GM12878 (cell line): Measurements from ENCODE around the gene RIPOR3.

ENCODE experiments used
- BCL3 ChIP-seq: IDR thresholded peaks from 2 replicates; pipeline ENCODE4 v1.6.1; 2011; ENCODE audit warnings: borderline replicate concordance, low read depth, mild to moderate bottlenecking, moderate library complexity, low read length; ENCODE audit not compliant: insufficient read depth, poor library complexity, severe bottlenecking
- EGR1 ChIP-seq, 2 experiments: IDR thresholded peaks; 1 replicate in 1 of 2; 2 replicates in 1 of 2; pipeline ENCODE4 v1.6.1; 2011 to 2012; ENCODE audit warnings: low read depth in 2 of 2, low read length in 2 of 2, borderline replicate concordance in 1 of 2, mild to moderate bottlenecking in 1 of 2, moderate library complexity in 1 of 2
- FOS ChIP-seq: IDR thresholded peaks from 3 replicates; pipeline ENCODE4 v1.6.1; 2011; ENCODE audit warnings: borderline replicate concordance; ENCODE audit not compliant: insufficient read length; ENCODE audit errors: extremely low read depth
- FOXM1 ChIP-seq: IDR thresholded peaks from 2 replicates; pipeline ENCODE4 v1.6.1; 2012; ENCODE audit warnings: low read depth, mild to moderate bottlenecking, inconsistent platforms, low read length, moderate library complexity
- MYC ChIP-seq: IDR thresholded peaks from 2 replicates; pipeline ENCODE4 v1.6.1; 2011; ENCODE audit warnings: mild to moderate bottlenecking, low read length, moderate library complexity, inconsistent platforms; ENCODE audit not compliant: insufficient read depth, insufficient replicate concordance, insufficient read length, severe bottlenecking
- POLR2AphosphoS2 ChIP-seq: IDR thresholded peaks from 2 replicates; pipeline ENCODE4 v1.6.1; 2011; ENCODE audit warnings: low read depth, mild to moderate bottlenecking, low read length, improper control_type of control experiment, moderate library complexity
- RB1 ChIP-seq: fragments of 450-650 bp; formaldehyde crosslinking; IDR thresholded peaks from 2 replicates; pipeline ENCODE4 v1.6.1; 2017; ENCODE audit warnings: mild to moderate bottlenecking, borderline replicate concordance
- STAT3 ChIP-seq: IDR thresholded peaks from 2 replicates; pipeline ENCODE4 v1.6.1; 2011; ENCODE audit warnings: low read depth, low read length, improper control_type of control experiment
- SUZ12 ChIP-seq: fragments of 200-600 bp; sonication (generic); IDR thresholded peaks from one replicate; pipeline ENCODE4 v1.6.1; 2018; ENCODE audit warnings: antibody characterized with exemption, mild to moderate bottlenecking; ENCODE audit not compliant: unreplicated experiment
- TF ChIP-seq, protein P1 (sequence below), 3 experiments: IDR thresholded peaks in 2 of 3; conservative IDR thresholded peaks in 1 of 3; 2 replicates each; pipeline ENCODE4 v1.5.1; 2011; ENCODE audit warnings: low read depth in 3 of 3, low read length in 3 of 3, mild to moderate bottlenecking in 3 of 3, control low read depth in 2 of 3, moderate library complexity in 2 of 3, inconsistent platforms in 1 of 3, mixed read lengths in 1 of 3; ENCODE audit not compliant: control insufficient read depth in 2 of 3, insufficient read depth in 1 of 3; ENCODE audit errors: extremely low read depth in 1 of 3

DNA sequence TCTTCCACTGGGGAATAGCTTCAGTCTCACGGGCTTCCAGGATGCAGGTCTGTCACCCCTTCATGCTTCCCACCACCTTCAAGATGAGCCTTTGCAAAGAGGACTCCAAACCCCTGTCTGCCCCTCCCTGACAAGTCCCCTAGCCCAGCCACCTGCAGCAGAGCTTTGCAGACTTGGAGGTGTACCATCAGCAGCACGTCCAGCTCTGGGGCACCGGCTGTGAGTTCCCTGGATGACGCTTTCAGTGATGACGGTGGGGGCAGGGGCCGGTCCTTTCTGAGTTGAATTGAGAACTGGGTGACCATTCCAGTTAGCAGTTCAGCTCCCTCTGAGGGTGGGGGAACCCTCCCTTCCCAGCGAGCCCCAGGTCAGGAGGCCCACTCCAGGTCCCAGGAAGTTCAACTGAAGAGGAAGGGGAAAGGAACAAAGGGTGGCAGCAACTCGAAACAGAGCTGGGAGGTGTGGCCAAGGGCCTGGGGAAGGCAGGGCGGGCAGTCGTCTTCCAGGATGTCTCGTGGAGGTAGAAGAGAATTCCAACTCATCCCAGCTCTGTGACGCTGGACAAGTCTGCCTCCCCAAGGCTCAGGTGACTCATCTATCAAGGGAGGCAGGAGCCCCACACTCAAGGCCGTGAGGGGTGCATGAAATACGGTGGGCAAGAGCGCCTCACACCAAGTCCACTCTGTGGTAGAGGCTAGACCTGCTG, 95.2 kb downstream of the RIPOR3 start:
- TF ChIP-seq, protein P1, sequence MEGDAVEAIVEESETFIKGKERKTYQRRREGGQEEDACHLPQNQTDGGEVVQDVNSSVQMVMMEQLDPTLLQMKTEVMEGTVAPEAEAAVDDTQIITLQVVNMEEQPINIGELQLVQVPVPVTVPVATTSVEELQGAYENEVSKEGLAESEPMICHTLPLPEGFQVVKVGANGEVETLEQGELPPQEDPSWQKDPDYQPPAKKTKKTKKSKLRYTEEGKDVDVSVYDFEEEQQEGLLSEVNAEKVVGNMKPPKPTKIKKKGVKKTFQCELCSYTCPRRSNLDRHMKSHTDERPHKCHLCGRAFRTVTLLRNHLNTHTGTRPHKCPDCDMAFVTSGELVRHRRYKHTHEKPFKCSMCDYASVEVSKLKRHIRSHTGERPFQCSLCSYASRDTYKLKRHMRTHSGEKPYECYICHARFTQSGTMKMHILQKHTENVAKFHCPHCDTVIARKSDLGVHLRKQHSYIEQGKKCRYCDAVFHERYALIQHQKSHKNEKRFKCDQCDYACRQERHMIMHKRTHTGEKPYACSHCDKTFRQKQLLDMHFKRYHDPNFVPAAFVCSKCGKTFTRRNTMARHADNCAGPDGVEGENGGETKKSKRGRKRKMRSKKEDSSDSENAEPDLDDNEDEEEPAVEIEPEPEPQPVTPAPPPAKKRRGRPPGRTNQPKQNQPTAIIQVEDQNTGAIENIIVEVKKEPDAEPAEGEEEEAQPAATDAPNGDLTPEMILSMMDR (IDR thresholded peaks at IDR 0.05 in 2 of 3, conservative IDR thresholded peaks at IDR 0.05 in 1 of 3; ENCODE audit: control insufficient read depth in 2 of 3, extremely low read depth in 1 of 3, insufficient read depth in 1 of 3, low read depth in 3 of 3, low read length in 3 of 3), result no peak
- TF ChIP-seq SUZ12 (no peak), MYC (no peak), BCL3 (no peak), FOXM1 (no peak), EGR1 (IDR thresholded peaks at IDR 0.05; ENCODE audit: borderline replicate concordance in 1 of 2, low read depth in 2 of 2, low read length in 2 of 2) (no peak), POLR2AphosphoS2 (no peak), RB1 (no peak), FOS (no peak), STAT3 (no peak)
